Mammary microvascular endothelial cell (primary cell): ENCODE measurements around the gene CHRNA3. TPM values are rescaled to one million over a fixed set of nuclear protein-coding genes. Genes with fewer than 3 reads are reported as not detected.

Source experiments
- total RNA-seq: library from RNA; depleted of rRNA; stranded (reverse); fragments of >200 nt; gene quantifications from 2 replicates; pipeline ENCODE4 v1.2.3, GENCODE V29; 2015

Gene CHRNA3
- not detected in 2 replicates for total RNA-seq

DNA sequence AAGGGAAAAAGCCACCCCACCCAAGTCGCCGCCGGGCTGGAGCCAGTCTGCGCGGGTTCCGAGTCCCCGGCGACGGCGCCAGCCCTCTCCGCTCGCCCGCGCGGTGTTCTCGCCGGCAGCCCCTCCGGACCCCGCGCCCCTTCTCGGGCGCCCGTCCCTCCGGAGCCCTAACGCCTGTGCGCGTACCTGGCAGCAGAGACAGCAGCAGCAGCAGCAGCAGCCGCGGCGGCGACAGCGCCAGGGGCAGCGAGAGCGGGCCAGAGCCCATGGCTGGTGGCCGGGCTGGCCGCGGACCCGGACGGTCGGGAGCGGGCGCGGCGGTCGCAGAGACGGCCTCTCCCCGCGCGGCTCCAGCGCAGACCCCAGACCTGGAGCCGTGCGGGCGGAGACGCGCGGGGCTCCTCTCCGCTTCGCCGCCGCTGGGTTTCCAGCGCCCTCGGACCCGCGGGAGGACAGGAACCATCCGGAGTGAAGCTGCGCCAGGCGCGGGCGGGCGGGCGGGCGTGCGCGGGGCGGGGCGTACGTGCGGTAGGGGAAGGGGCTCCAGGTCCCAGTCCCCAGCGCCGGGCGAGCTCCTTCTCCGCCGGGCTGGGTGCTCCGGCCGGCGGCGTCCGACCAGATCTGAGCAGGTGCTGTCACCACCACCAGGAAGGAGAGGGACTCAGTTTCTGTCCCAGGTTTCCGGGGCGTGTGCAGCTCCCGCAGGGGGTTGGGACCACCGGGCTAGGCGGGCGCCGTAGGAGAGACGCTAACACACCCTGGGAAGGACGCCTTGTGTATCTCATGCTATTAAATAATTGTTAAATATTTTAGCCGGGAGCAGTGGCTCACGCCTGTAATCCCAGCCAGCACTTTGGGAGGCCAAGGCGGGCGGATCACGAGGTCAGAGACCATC, at the start of gene CHRNA3:
Gene CHRNA3 (minus strand): TSS at position 470 of the 895 bp plus-strand sequence. CDS start 202 bp downstream, at position 268.

GRCh38 chr15:78641102-78641748, 20.4 kb upstream of the CHRNA3 start, which contains the start of gene CHRNB4:
TSS of gene CHRNB4 (minus strand) at chr15:78641210. CDS start at chr15:78641133, 77 bp downstream.

DNA sequence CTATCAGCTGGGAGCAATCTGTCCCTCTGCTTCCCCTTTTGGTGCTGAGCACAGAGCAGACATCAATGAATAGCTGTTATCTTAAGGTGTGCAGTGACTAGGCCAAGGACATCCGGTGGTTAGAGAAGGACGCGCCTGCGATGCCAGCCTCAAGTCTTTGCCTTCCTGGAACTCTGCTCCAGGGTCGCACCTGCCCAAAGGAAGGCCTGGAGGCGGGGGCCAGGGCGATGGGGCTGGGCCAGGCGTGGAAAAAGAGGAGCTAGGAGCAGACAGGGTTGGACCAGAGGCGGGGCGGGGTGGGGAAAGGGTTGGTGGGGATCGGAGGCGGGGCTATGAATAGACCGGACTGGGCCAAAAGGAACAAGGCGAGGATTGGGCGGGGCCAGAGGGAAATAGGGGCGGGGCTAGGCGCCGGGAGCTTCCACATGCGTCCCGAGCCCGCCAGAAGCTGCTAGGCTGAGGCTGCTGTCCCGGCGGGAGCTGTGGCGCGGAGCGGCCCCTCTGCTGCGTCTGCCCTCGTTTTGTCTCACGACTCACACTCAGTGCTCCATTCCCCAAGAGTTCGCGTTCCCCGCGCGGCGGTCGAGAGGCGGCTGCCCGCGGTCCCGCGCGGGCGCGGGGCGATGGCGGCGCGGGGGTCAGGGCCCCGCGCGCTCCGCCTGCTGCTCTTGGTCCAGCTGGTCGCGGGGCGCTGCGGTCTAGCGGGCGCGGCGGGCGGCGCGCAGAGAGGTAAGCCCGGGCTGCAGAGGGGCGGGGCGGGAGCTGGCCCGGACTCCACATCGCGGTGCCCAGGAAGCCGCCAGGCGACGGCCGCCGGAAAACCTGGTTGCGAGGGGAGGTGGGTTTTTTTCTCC, 55.5 kb downstream of the CHRNA3 start, which contains the start of gene CHRNA5:
Gene CHRNA5 (plus strand): TSS at position 424 of the 854 bp plus-strand sequence. CDS start 200 bp downstream, at position 624.

Other genes with a start within 250 kb of the CHRNA3 start
- gene IREB2, start 182.8 kb downstream of the CHRNA3 start, total RNA-seq, result 10.3 and 11.9 TPM in 2 replicates
- 4.0 and 6.1 TPM in 2 replicates for gene HYKK, start 113.4 kb downstream of the CHRNA3 start, total RNA-seq
- gene PSMA4, start 80.6 kb downstream of the CHRNA3 start, total RNA-seq, result 347 and 364 TPM in 2 replicates
- 3.9 and 7.2 TPM in 2 replicates for gene CHRNA5, start 55.5 kb downstream of the CHRNA3 start, total RNA-seq
- gene CHRNB4, start 20.2 kb upstream of the CHRNA3 start, total RNA-seq, result not detected in 2 replicates
- 15.2 and 17.3 TPM in 2 replicates for gene ADAMTS7, start 190.5 kb upstream of the CHRNA3 start, total RNA-seq